IMR-90 (cell line): ENCODE measurements around the gene RPS3. TPM values are rescaled to one million over a fixed set of nuclear protein-coding genes. Genes with fewer than 3 reads are reported as not detected.

ENCODE experiments used
- ATAC-seq: fragments of 200-7000 bp; cut with Tn5 transposase; 2 replicates; pipeline ENCODE4 v1.9.1; 2020; ENCODE audit warnings: low read depth, mild to moderate bottlenecking, moderate library complexity
- BruUV-seq: library from RNA; stranded (reverse); fragments of 400-500 nt; replicated peaks from 2 replicates; lab custom pipeline; 2021; lab: Mats Ljungman, UMichigan
- CTCF ChIA-PET: fragments of 300-600 bp; formaldehyde crosslinking; extraction: SDS; loops from one replicate; lab custom pipeline; 2021; ENCODE audit warnings: antibody characterized with exemption; lab: Yijun Ruan, JAX
- POLR2A ChIA-PET: fragments of 300-600 bp; sonication (Branson Sonifier 250); formaldehyde crosslinking; loops from one replicate; lab custom pipeline; 2022; ENCODE audit warnings: antibody characterized with exemption; ENCODE audit not compliant: unreplicated experiment; lab: Charles Lee
- DNase-seq: peaks from one replicate; pipeline ENCODE4 v3.0.0; 2013
- H2AFZ ChIP-seq: replicated peaks from 2 replicates; pipeline ENCODE3; 2013; ENCODE audit warnings: low read length, mild to moderate bottlenecking; ENCODE audit not compliant: poor library complexity
- H2AK5ac ChIP-seq: 2 replicates; pipeline ENCODE4 v1.6.1; 2013; ENCODE audit warnings: low read depth, low read length, inconsistent platforms
- H2AK9ac ChIP-seq: replicated peaks from 2 replicates; pipeline ENCODE3; 2013; ENCODE audit warnings: mild to moderate bottlenecking, low read depth, low read length, moderate library complexity; ENCODE audit not compliant: poor library complexity
- H2BK120ac ChIP-seq: 2 replicates; pipeline ENCODE4 v1.6.1; 2013; ENCODE audit warnings: low read depth, low read length, inconsistent platforms
- H2BK15ac ChIP-seq: 3 replicates; pipeline ENCODE4 v1.6.1; 2013; ENCODE audit warnings: low read depth, low read length, inconsistent platforms
- H2BK20ac ChIP-seq: 2 replicates; pipeline ENCODE4 v1.6.1; 2013; ENCODE audit warnings: low read depth, mild to moderate bottlenecking, inconsistent platforms, low read length, moderate library complexity
- H2BK5ac ChIP-seq: 2 replicates; pipeline ENCODE4 v1.6.1; 2013; ENCODE audit warnings: mild to moderate bottlenecking, low read depth, low read length, inconsistent platforms; ENCODE audit not compliant: poor library complexity, severe bottlenecking
- H3K14ac ChIP-seq: replicated peaks from 2 replicates; pipeline ENCODE4 v1.6.1; 2013; ENCODE audit warnings: low read depth, low read length, inconsistent platforms
- H3K18ac ChIP-seq: 2 replicates; pipeline ENCODE4 v1.6.1; 2013; ENCODE audit warnings: low read depth, low read length, control low read depth
- H3K23ac ChIP-seq: 2 replicates; pipeline ENCODE4 v1.6.1; 2013; ENCODE audit warnings: low read depth, low read length, inconsistent platforms
- H3K27ac ChIP-seq: 2 replicates; pipeline ENCODE4 v1.5.1; 2013; ENCODE audit warnings: mild to moderate bottlenecking, control low read depth, low read length; ENCODE audit not compliant: insufficient read depth
- H3K27me3 ChIP-seq: 2 replicates; pipeline ENCODE4 v1.6.1; 2013; ENCODE audit warnings: low read length; ENCODE audit not compliant: control insufficient read depth, insufficient read depth
- H3K36me3 ChIP-seq: 2 replicates; pipeline ENCODE4 v1.6.1; 2013; ENCODE audit warnings: low read length, mixed read lengths; ENCODE audit not compliant: control insufficient read depth, insufficient read depth
- H3K4ac ChIP-seq: 2 replicates; pipeline ENCODE4 v1.6.1; 2013; ENCODE audit warnings: low read depth, low read length, inconsistent platforms
- H3K4me1 ChIP-seq: 2 replicates; pipeline ENCODE4 v1.6.1; 2013; ENCODE audit warnings: low read length, mixed read lengths; ENCODE audit not compliant: control insufficient read depth, insufficient read depth
- H3K4me2 ChIP-seq: 2 replicates; pipeline ENCODE4 v1.6.1; 2013; ENCODE audit warnings: low read depth, mild to moderate bottlenecking, control low read depth, low read length, moderate library complexity
- H3K4me3 ChIP-seq: 2 replicates; pipeline ENCODE4 v1.5.1; 2013; ENCODE audit warnings: low read depth, mild to moderate bottlenecking, control low read depth, low read length, moderate library complexity; ENCODE audit not compliant: insufficient read depth
- H3K56ac ChIP-seq: 2 replicates; pipeline ENCODE4 v1.6.1; 2013; ENCODE audit warnings: low read length, inconsistent platforms; ENCODE audit not compliant: insufficient read depth; ENCODE audit errors: extremely low read depth
- H3K79me1 ChIP-seq, 2 experiments: 2 replicates each; pipeline ENCODE4 v1.6.1; 2013; ENCODE audit warnings: low read length in 2 of 2, inconsistent platforms in 1 of 2, low read depth in 1 of 2
- H3K9ac ChIP-seq: 2 replicates; pipeline ENCODE4 v1.6.1; 2013; ENCODE audit warnings: low read depth, low read length, control low read depth
- H3K9me1 ChIP-seq: 2 replicates; pipeline ENCODE4 v1.6.1; 2013; ENCODE audit warnings: low read length, inconsistent platforms; ENCODE audit not compliant: insufficient read depth
- H3K9me3 ChIP-seq: 2 replicates; pipeline ENCODE4 v1.6.1; 2013; ENCODE audit warnings: low read length; ENCODE audit not compliant: control insufficient read depth, insufficient read depth
- H4K20me1 ChIP-seq: 2 replicates; pipeline ENCODE4 v1.6.1; 2013; ENCODE audit warnings: low read length, inconsistent platforms; ENCODE audit not compliant: insufficient read depth
- H4K5ac ChIP-seq: 2 replicates; pipeline ENCODE4 v1.6.1; 2013; ENCODE audit warnings: mild to moderate bottlenecking, low read depth, low read length, control low read depth
- H4K8ac ChIP-seq, 2 experiments: 2 replicates each; pipeline ENCODE4 v1.6.1; 2013; ENCODE audit warnings: low read depth in 2 of 2, low read length in 2 of 2, control low read depth in 1 of 2, inconsistent platforms in 1 of 2
- H4K91ac ChIP-seq: 2 replicates; pipeline ENCODE4 v1.6.1; 2013; ENCODE audit warnings: low read depth, low read length, inconsistent platforms; ENCODE audit not compliant: insufficient read depth
- BHLHE40 ChIP-seq: fragments of 150-350 bp; IDR thresholded peaks from 2 replicates; pipeline ENCODE4 v1.6.1; 2016; ENCODE audit warnings: mild to moderate bottlenecking, low read depth, low read length
- CEBPB ChIP-seq: IDR thresholded peaks from 2 replicates; pipeline ENCODE4 v1.6.1; 2012; ENCODE audit warnings: low read depth, low read length, improper control_type of control experiment
- CHD1 ChIP-seq: IDR thresholded peaks from 2 replicates; pipeline ENCODE4 v1.6.1; 2012; ENCODE audit warnings: low read depth, low read length, improper control_type of control experiment
- ELK1 ChIP-seq: fragments of 150-350 bp; IDR thresholded peaks from 2 replicates; pipeline ENCODE4 v1.6.1; 2016; ENCODE audit warnings: low read depth, mild to moderate bottlenecking, low read length, moderate library complexity, borderline replicate concordance
- MAFK ChIP-seq: IDR thresholded peaks from 2 replicates; pipeline ENCODE4 v1.6.1; 2012; ENCODE audit warnings: low read depth, low read length, improper control_type of control experiment
- MXI1 ChIP-seq: IDR thresholded peaks from 2 replicates; pipeline ENCODE4 v1.6.1; 2012; ENCODE audit warnings: low read depth, mild to moderate bottlenecking, low read length, moderate library complexity, borderline replicate concordance
- POLR2A ChIP-seq: IDR thresholded peaks from 2 replicates; pipeline ENCODE4 v1.6.1; 2012; ENCODE audit warnings: mild to moderate bottlenecking, low read depth, low read length
- RAD21 ChIP-seq: IDR thresholded peaks from 2 replicates; pipeline ENCODE4 v1.6.1; 2012; ENCODE audit warnings: low read length, improper control_type of control experiment
- dilution Hi-C: fragments of 300-500 bp; cut with HindIII; formaldehyde crosslinking; loops from one replicate; pipeline ENCODE4 v1.14.3; 2018; ENCODE audit warnings: low sequenced_read_pairs; ENCODE audit not compliant: unreplicated experiment
- in situ Hi-C: fragments of 300-500 bp; cut with MboI; formaldehyde crosslinking; loops from 3 replicates; pipeline ENCODE4 v1.14.3; 2019; ENCODE audit warnings: low sequenced_read_pairs, inconsistent platforms, mixed read lengths
- intact Hi-C: fragments of 100-400 bp; cut with micrococcal nuclease; formaldehyde crosslinking; loops from 2 replicates; pipeline ENCODE4 v1.10.0; 2022
- polyA plus RNA-seq, 3 experiments: library from polyadenylated mRNA; depleted of rRNA; stranded (reverse); fragments of >200 nt; gene quantifications; 2 replicates each; pipeline ENCODE4 v1.2.3, GENCODE V29; 2012; ENCODE audit warnings: low replicate concordance in 1 of 3
- total RNA-seq: library from RNA; depleted of rRNA; stranded (reverse); fragments of >200 nt; gene quantifications from 2 replicates; pipeline ENCODE4 v1.2.3, GENCODE V29; 2012

RPS3 gene
- total and polyA plus RNA-seq, 2 of the 4 experiments (the other 2 are of a cell fraction): 2,360 to 2,477 TPM

GRCh38 chr11:75427181-75427580 is 27.9 kb downstream of the RPS3 start:
- CTCF ChIA-PET: no interaction called here
- TF ChIP-seq POLR2A (no peak), ELK1 (no peak), RAD21 (no peak), CEBPB (no peak), MAFK (no peak), BHLHE40 (no peak), MXI1 (no peak), CHD1 (no peak)

More at GRCh38 chr11:75427181-75427580, 27.9 kb downstream of the RPS3 start:
- H4K5ac ChIP-seq: no peak overlapping the region
- peaks cover 17% of the 10 kb centered on the region for H3K36me3 ChIP-seq
- H2BK15ac ChIP-seq: no peak overlapping the region
- H2AFZ ChIP-seq: no peak overlapping the region
- H3K18ac ChIP-seq: no peak overlapping the region
- in situ Hi-C loops (no loop called here), intact Hi-C loops (no loop called here), dilution Hi-C loops (no loop called here)
- 0 out of 2 replicates have a peak, but pooled peaks cover 3% of the 10 kb centered on the region for H4K20me1 ChIP-seq
- no peak overlapping the region for H3K9ac ChIP-seq
- H4K91ac ChIP-seq: no peak overlapping the region
- H3K4me2 ChIP-seq: no peak overlapping the region
- H2AK9ac ChIP-seq: no peak overlapping the region
- ATAC-seq (no peak), DNase-seq (no peak)
- no peak overlapping the region for H2BK120ac ChIP-seq
- no peak overlapping the region for H3K14ac ChIP-seq
- no peak overlapping the region for H3K27ac ChIP-seq
- no peak overlapping the region for H3K4me3 ChIP-seq
- no peak overlapping the region for H2BK20ac ChIP-seq
- H3K56ac ChIP-seq: no peak overlapping the region
- peaks cover 8% of the 10 kb centered on the region for H3K4me1 ChIP-seq
- H3K9me3 ChIP-seq: peaks cover 6% of the 10 kb centered on the region
- POLR2A ChIA-PET: no interaction called here
- H3K4ac ChIP-seq: no peak overlapping the region
- peaks cover 5% of the 10 kb centered on the region for H3K9me1 ChIP-seq
- no TSS peak for BruUV-seq
- H4K8ac ChIP-seq: no peak overlapping the region
- no peak overlapping the region for H3K23ac ChIP-seq
- H3K27me3 ChIP-seq: peaks cover 21% of the 10 kb centered on the region
- no peak overlapping the region for H2AK5ac ChIP-seq
- 0 out of 4 replicates have a peak, but pooled peaks cover 0 to 6% of the 10 kb centered on the region in 2 experiments for H3K79me1 ChIP-seq
- H2BK5ac ChIP-seq: no peak overlapping the region
